Stimulated activated CD4-positive, alpha-beta T cell treated with anti-CD3 and anti-CD28 coated beads, Interleukin-1b, Interleukin-23, amount 100 ng/mL, for 4 hours (primary cell): ENCODE measurements around the gene MUTYH.
"Not testable (repeated sequence)": the region's sequence is repeated elsewhere in the genome, so short reads cannot be mapped to it uniquely, and the experiment has no call there.

ENCODE experiments used
- DNase-seq, 2 donors: peaks; one replicate each; pipeline ENCODE4 v3.0.0-alpha.2; 2020; ENCODE audit warnings: low read depth in 2 of 2

MUTYH gene

DNA sequence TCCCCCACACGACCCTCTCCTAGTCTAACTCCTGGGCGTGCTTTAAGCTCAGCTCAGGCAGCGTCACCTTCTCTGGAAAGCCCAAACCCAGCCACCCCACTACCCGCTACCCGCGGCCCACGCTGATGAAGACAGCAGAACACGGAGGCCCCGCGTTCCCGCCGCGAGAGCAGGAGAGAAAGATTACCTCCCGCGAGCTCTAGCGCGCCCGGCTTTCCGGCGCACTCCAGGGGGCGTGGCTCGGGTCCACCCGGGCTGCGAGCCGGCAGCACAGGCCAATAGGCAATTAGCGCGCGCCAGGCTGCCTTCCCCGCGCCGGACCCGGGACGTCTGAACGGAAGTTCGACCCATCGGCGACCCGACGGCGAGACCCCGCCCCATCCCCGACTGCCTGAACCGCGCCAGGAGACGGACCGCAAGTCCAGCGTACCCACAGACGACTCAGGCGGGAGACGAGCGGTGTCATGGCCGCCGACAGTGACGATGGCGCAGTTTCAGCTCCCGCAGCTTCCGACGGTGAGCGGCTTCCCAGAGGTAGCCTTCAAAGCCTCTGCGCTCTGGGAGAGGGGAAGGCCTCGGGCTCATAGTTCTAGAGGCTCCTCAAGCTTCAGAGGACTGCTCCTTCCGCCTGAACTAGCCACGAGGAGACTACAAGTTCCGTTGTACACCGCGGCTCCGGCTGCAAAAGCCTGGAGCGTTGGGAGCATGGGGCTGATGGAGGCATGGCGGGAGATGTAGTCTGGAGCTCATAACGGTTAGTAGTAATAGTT lies at the start of gene MUTYH, which contains the start of gene TOE1:
TSS of gene MUTYH (minus strand) at position 652 of the 770 bp plus-strand sequence. CDS start 5,935 bp downstream, outside the sequence.
TSS of gene TOE1 (plus strand) at position 382 of the 770 bp plus-strand sequence. CDS start at position 465, 83 bp downstream.
- peak; percentile 82 to 91 for DNase-seq

DNA sequence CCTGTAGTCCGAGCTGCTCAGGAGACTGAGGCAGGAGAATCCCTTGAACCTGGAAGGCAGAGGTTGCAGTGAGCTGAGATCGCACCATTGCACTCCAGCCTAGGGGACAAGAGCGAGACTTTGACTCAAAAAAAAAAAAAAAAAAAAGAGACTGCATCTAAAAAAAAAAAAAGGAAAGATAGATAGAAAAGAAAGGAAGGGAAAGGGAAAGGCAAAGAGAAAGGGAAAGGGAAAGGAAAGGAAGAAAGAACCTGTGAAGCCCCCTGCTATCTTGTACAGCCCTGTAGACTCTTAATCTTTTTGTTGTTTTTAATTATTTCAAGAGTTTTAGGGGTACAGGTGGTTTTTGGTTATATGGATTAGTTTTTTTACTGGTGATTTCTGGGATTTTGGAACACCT lies 46.0 kb upstream of the MUTYH start:
- no peak for DNase-seq

DNA sequence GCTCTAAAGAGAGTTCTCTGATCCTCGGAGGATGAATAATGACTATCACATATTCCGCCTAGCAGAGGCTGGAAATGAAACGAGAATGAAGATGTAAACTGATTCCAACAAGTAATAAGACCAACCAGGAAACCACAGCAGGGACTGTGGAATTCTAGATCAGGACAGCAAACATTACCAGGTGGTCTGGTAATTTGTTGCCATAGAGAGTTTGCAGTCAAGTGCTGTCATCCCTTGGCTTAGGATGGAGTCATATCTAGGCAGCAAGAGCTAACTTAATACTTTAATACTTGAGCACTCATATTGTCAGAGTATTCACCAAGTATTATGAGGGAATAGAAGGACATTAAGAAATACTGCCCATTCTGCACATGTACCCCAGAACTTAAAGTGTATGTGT lies 45.1 kb upstream of the MUTYH start:
- no peak for DNase-seq

DNA sequence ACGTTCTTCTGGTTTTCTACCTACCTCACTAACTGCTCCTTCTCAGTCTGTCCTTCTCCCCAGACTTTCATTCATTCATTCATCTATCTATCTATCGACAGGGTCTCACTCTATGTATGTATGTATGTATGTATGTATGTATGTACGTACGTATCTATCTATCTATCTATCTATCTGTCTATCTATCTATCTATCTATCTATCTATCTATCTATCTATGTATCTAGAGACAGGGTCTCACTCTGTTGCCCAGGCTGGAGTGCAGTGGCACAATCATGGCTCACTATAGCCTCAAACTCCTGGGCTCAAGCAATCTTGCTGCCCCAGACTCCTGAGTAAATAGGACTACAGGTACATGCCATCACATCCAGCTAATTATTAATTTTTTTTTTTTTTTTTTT lies 44.0 kb upstream of the MUTYH start:
- DNase-seq = not testable (repeated sequence)

DNA sequence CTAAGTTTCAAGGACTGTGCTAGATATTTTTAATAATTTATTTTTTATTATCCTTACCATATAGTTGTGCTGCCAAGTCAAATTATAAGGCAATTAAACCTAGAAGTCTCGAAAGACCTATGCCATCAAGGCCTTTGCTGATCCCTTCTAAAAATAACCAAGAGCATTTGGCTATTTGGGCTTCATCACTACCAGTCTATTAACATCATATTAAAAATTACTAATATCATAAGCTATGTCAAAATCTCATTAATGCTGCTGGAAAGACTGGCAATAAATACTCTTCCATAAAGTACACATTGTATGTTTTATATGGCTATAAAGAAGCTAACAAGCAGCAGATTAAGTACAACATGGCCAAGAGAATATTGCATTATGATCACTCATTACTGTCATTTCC lies 43.0 kb upstream of the MUTYH start:
- no peak for DNase-seq

DNA sequence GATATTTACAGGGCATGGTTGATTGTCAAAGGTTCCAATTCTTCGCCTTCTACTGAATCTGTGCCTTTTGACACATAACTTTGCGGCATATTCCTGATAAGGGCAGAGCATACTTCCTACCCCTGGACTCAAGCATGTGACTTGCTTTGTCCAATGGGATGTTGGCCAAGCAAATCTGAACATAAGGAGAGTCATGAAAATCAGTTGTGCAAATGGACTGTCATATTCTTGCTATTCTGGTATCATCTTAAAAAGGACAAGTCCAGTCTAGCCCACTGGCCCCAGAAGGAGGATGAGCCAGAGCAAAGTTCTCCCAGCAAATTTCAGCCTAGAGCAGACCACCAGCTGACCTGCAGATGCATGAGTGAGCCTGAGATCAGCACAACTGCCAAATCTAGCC lies 41.0 kb upstream of the MUTYH start:
- DNase-seq = no peak

DNA sequence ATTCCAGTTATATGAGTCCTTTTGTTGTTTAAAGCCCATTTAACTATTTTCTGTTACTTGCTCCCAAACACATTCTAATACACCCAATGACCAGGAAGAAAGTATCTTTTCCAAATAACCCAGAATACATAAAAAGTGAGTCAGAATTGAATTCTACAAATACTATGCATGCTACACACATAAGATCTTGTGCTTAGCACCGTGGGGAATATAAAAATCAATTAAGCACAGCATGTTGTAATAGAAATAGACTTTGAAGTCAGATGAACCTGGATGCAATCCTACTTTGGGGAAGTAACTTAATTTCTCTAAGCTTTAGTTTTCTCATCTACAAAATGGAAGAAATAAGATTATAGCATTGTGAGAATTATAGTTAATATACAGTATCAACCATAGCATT lies 40.5 kb upstream of the MUTYH start:
- DNase-seq = no peak

DNA sequence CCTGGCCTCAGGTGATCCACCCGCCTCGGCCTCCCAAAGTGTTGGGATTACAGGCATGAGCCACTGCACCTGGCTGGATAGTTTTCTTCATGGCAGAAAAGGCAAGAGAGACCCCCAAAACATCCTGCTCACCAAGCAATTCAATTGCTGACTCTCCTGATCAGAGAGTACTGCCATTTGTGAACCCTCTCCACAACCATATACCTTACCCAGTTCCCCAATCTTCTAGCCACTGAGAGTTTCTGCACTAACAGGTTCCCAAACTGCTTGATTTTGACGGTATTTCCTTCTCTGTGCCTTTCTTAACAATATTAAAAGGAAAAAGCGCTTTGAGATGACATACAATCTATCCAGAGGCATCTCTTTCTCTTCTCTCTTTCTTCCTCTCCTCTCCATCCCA lies 39.9 kb upstream of the MUTYH start:
- DNase-seq = no peak

DNA sequence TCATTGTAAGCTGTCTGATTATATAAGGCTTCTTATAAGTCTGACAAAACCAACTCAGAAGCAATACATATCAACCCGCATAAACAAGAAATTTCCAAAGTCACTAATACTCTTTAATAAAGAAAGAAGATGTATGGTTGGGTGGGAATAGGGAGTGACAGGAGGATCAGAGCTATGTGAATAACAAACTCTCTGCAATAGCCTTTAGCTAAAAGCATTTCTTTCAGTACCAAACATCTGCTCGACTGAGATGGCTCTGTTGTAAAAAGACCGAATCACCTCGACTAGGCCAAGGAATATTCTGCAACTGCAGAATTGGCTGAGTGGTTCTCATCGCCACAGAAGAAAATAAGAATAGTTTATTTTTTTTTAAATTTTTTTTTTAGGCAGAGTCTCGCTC lies 39.3 kb upstream of the MUTYH start:
- no peak for DNase-seq

DNA sequence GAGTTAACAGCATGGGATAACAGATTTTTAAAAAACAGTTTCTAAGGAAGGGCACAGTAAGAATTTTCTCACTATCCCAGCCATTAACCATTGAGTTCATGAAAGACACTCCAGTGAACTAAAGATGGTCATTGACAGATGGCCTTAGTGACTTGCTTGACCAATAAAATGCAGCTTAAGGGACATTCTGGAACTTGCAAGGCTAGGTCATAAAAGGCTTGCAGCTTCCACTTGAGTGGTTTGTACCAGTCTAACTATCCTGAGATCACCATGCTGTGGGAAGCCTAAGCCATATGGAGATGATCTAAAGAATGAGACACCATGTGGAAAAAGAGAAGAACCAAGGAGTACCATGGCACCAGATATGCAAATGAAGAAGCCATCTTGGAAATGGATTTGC lies 37.9 kb upstream of the MUTYH start:
- no peak for DNase-seq

DNA sequence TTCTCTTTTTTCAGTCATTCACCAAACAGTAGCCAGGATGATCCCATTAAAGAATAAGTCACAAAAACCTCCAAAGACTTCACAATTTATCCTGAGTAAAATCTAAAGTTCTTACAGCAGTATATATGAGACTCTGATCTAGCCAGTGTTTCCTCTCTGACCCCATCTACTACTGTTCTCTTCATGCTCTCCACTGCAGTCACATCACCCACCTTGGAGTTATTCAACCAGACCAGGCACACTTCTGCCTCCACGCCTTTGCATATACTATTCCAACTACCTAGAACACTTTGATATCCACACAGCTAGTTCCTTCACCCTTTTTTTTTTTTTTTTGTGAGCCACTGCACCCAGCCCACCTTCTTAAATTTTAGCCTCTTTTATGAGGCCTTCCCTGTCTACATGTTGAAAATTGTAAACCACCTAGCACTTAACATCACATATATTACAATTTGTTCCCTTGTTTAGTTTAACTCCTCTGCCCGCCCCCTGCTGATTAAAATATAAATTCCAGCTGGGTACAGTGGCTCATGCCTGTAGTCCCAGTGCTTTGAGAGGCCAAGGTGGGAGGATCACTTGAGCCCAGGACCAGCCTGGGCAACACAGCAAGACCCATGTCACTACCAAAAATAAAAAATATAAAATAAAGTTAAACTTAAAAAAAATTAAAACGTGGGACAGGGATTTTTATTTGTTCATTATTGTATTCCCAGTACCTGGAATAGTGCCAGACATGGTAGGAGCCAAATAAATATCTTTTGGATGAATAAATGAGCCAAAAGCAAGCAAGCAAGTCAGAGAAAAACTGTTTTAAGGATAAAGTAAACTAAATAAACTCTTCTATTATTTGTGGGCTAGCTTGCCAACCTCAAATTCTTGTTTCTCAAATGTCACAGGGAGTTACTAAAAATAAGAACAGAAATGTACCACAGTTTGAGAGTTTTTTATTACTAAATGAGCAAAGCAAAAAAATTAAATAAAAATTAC lies 35.2 kb upstream of the MUTYH start:
- DNase-seq = no peak

DNA sequence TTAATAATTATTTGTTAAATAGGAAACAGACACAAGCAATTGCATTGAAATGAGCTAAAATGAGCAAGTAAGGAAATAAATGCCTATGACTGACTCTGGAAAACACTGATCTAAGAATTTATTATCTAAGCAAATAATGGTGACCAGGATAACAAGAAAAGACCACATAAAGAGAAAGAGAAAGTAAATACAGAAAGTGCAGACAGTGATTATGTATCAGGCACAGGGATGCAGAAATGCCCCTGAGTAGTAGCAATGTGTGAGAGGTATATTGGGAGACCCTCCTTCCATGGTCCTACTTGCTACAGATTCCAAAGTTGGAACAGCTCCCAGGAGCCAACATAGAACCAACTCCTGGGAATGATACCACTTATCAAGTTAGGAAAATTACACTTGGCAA lies 33.3 kb upstream of the MUTYH start:
- no peak for DNase-seq

DNA sequence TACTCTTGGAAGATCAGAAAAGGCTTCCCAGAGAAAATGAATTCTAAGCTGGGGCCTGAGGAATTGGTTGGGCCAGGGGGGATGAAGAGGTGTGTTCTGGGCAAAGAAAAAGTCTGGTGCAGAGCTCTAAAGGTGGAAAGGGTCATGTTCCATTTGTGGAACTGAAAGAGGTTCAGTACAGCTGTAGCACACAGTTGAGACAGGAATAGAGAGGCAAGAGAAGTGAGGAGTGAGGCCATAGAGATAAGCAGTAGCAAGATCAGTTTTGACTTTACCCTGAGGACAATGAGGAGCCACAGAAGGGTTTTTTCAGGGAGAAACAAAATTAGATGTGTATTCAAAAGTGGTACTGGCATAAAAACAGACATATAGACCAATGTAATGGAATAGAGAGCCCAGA lies 30.3 kb upstream of the MUTYH start:
- no peak for DNase-seq

DNA sequence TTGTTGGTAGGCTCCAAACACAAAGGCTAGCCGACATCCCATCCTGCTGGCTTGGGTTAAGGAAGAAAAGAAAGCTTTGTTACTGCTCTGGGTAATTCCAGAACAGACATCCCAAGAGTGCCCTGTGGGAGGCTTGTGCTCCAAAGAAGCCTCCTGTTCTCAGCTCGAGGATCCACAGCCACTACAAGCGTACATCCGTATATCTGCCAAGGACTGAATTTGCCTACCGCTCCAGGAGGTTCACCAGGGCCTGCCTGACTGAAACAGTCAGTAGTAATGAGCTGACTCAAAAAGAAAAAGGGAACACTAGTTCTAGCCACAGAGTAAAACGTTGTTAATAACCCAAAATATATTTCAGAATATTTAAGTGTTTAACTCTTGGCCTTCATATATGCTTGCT lies 24.8 kb upstream of the MUTYH start:
- no peak for DNase-seq

DNA sequence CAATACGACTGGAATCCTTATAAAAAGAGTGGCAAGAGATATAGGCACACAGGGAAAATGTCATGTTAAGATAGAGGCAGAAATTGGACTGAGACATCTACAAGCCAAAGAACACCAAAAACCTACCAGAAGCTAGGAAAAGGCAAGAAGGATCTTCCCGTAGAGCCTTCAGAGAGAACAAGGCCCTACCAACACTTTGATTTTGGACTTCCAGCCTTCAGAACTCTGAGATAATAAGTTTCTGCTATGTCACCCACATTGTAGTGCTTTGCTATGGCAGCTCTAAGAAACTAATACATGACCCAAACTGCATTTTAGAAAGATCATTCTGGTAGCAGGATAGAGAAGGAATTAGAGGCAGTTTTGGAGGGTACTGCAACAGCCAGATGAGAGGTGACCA lies 24.1 kb upstream of the MUTYH start:
- DNase-seq = no peak

DNA sequence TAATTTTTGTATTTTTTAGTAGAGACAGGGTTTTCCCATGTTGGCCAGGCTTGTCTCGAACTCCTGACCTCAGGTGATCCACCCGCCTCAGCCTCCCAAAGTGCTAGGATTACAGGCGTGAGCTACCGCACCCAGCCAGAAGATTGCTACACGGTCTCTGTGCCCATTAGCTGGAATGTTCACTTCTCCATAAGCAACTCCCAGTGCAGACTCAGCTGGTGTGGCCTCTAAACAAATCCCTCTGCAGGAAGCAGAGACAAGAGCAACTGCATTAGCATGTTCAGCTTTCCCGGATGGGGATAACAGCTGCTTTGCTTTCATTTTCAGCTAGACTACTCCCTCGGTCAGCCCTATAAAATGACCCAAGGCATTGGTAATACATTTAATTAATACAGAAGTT lies 20.7 kb upstream of the MUTYH start:
- not testable (repeated sequence) for DNase-seq

DNA sequence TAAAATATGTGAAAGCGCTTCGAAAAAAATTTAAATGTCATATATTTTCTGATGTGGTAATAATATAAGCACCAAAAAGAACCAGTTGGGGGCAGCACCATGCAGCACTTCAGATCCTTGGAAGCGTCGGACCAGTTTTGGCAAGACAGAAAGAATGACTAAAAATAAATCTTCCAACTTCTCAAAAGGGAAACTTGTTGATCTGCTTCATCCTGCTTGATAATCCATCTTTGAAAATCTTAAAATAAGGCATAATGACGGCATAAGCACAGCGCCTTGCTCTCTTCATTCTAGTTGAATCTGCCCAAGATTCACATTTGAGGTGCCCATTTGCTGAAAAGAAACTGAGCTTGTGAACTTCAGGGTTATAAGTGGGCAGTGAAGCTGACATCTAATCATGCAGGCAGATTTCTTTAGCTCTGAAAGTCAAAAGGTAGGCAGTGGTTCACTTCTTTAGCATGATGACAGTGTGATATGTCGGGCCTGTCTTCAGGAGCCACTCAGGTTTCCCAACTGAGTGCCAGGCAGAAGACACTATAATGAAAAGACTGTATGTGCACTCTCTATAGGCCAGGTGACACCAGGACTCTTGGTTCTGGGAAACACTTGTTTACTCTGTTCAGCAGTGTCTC lies 19.8 kb upstream of the MUTYH start:
- DNase-seq = peak; percentile 18 to 37

DNA sequence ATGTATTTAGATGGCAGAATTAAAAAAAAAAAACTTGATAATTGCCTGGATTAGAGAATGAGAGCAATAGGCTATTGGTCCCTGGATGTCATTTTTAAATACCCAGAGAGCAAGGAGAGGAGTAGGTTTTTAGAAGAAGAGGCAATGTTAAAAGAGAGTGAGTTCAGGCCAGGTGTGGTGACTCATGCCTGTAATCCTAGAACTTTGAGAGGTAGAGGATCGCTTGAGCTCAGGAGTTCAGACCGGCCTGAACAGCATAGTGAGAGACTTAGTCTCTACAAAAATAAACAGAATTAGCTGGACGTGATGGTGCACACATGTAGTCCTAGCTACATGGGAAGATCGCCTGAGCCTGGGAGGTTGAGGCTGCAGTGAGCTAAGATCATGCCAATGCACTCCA lies 15.9 kb upstream of the MUTYH start:
- DNase-seq = no peak

DNA sequence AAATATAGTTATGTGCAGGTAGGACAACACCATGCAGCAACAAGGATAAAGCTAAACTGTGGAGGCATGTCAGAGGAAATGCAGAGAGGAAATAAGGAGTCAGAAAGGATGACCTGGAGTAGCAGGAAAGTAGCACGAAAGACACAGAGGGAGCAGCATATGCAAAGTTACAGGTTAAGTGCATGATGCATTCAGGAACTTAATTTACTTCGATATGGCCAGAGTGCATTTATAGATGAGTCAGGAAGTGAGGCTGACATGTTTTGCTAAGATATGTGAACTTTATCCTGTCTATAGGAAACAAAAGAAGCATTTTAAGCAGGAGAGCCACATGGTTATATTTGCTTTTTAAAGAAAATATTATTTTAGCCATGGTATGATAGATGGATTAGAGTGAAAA lies 15.4 kb upstream of the MUTYH start:
- no peak for DNase-seq

DNA sequence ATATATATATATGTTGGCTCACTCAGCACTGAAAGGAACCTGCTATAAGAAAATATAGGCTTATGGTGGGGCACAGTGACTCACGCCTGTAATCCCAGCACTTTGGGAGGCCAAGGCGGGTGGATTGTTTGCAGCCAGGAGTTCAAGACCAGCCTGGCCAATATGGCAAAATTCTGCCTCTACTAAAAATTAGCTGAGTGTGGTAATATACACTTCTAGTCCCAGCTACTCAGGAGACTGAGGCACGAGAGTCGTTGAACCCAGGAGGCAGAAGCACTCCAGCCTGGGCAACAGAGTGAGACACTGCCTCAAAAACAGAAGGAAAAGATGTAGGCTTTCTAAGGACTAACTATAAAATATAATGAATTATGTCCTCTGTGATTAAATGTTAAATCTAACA lies 14.6 kb upstream of the MUTYH start:
- no peak for DNase-seq

DNA sequence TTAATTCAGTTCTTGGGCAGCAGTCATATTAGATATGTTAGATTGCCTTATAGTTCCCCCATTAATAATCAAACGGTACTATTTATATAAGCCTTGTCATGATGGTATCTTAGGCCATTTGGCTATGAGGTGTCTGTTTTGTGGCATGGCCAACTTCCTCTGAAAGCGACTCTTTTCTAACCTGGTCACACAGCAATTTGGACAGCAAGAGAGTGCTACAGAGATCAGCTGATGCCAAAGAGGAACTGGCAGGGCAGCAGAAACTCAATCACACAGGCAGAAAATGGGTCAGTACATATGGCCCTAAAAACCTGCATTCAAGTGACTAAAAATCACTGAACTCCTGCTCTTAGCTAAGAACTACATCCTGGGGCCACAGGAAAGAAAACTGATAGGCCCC lies 13.4 kb upstream of the MUTYH start:
- DNase-seq = no peak

DNA sequence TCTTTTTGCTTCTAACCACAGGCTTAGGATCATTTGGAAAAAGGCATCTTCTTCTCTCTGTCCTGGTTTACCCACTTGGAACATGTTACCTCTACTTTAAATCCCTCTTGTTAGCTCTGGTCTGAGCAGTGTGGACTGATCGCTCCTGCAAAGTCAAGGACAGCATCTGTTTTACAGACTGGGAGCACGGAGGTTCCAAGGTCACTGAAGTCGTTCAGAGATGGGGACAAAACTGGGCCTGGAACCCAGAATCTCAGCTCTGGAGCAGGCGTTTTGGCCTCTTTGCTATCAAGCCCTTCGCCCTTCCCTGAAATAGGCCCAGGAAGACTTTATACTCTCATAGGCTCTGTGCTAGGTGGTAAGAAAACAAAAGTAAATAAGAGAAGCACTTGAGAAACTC lies 11.3 kb upstream of the MUTYH start:
- no peak for DNase-seq
